Hematopoietic multipotent progenitor cell treated with erythropoietin and hydrocortisone succinate and interleukin-3 and kit ligand, for 6 days (in vitro differentiated cells): ENCODE measurements around the gene KAT6B.
"Not testable (repeated sequence)": the region's sequence is repeated elsewhere in the genome, so short reads cannot be mapped to it uniquely, and the experiment has no call there.

ENCODE experiments used
- DNase-seq: peaks from one replicate; pipeline ENCODE4 v3.0.0-alpha.2; 2015

KAT6B gene

DNA sequence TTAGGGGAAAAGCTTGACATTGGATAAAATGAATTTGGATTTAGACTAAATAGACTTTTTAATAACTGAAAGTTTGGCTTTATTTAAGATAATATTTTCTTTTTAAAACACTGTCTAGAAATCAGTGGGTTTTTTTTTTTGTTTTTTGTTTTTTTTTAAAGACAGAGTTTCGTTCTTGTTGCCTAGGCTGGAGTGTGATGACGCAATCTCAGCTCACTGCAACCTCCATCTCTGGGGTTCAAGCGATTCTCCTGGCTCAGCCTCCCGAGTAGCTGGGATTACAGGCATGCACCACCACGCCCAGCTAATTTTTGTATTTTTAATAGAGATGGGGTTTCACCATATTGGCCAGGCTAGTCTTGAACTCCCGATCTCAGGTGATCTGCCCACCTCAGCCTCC, 66.9 kb downstream of the KAT6B start:
- DNase-seq: not testable (repeated sequence)

GRCh38 chr10:74896788-74897527, 70.6 kb downstream of the KAT6B start:
- no peak for DNase-seq

GRCh38 chr10:74898201-74898976, 72.0 kb downstream of the KAT6B start:
- DNase-seq: no peak

DNA sequence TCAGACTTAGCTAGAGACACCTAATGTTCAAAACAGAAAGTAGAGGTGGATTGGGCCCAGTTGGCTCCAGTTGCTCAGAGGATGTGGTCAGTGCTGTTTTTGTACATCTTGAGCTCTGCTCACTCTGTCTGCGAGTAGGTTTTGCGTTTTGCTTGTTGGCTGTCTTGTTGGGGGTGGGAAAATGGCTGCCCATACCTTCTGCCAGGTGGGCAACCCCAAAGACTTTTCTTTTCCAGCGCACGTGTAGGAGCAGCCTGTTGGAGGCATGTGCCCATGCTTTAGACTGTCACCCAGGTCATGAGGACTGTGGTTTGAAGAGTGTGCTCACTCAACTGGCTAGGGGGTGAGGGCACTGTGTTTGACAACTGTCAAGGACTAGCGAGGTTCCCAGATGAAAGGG, 73.9 kb downstream of the KAT6B start:
- DNase-seq: no peak

DNA sequence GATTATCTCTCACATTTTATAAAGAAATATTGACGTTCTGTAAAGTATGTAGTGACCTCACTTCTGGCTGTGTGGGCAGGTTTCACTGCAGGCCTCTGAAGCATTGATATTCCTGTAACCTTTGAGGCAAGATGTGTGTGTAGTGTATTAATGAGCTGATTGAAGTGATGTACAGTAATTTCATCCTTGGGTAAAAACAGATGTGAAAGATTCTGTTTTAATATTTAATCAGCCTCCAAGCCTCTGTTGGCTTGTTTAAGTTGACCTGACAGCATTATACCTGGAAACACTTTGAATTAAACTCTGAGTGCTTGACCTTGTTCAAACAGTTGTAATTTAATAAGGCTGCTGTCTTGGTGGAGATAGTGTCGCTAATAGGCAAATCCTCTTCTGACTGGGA, 74.9 kb downstream of the KAT6B start:
- DNase-seq: no peak

DNA sequence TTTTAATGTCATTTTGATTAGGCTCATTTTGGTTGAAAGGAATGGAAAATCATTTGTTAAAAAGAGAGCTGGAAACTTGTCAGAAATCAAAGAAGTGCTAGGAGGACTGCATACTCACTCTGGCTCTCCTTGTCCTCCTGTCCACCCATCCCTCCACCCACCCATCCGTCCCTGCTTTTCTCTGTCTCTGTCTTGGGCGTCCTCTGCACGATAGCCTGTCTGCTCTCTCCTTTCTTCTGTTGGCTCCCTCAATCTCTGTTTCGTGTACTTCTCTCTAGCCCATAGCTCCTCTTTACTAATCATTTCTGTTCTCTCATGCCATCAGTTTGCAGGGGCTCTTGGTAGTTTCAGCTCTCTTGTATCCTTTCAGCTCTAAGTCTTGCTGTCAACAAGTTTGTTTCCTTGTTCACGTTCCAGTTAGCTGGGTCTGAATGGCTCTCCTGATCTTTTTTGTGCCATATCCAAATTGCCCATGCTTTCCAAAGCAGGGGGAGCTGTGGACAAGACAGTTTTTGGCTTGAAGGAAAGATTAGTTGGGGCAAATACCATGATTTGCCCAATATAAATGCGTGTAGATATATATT, 75.6 kb downstream of the KAT6B start:
- no peak for DNase-seq

DNA sequence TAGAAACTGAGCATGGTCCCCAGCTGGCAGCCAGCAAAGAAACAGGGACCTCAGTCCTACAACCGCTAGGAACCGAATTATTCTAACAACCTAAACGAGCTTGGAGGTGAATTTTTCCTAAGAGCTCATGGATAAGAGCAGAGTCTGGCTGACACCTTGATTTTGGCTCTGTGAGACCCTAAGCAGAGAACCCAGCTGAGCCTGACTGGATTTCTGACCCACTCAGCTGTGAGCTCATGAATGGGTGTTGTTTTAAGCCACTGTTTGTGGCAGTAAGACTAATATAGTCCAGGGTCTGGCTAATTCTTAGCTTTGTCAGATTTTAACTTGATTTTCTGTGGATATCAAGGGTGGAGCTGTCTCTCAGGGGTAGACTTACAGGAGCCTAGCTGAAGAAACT, 77.1 kb downstream of the KAT6B start:
- no peak for DNase-seq

DNA sequence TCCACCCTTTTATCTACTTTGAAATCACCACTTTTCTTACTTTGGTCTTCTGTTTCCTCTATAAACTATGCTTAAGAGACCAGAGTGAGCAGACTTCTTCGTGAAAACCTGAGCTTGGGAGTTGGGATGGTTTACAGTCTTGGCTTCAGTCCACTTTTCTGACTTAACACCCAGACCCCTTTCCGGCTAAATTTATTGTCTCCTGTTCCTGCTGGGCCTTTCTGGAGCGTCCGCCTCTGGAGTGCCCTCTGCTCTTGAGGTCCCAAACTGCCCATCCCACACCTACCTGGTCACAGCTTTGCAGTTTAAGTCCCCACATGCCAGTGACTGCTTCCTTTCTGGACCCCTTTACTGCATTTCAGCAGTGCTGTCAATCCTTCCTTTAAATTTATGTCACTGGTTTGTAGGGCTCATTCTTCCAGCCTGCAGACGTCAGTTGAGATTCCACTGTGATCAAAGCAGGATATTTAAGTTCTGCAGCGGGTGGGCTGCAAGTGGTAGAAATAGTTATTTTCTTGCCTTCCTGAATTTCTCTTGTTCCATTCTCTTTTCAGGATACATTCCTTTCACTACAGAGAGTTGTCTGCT, 80.3 kb downstream of the KAT6B start:
- DNase-seq: no peak

DNA sequence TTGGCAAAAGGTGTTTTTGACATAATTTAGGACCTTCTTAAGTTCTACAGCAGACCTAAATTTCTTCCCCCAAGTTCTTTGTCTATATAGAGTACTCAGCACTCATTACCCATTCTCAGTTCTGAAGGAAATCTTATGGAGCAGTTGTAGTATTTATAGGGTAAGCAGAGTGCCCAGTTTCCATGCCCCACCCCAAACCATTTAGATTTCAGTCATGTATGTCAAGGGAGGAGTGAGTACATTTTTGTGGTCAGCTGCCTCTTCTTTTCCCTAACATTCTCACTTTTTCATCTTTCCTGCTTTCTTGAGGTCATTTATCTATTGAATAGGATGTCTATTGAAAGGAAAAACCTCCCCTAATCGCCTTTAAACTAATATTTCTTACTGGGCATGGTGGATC, 83.3 kb downstream of the KAT6B start:
- DNase-seq: peak; percentile 20

- peak; percentile 58 for DNase-seq
These were observed 84.0 kb downstream of the KAT6B start for GRCh38 chr10:74910241-74910975.

- no peak for DNase-seq
These were observed 84.6 kb downstream of the KAT6B start for GRCh38 chr10:74910976-74911350.

- no peak for DNase-seq
These were observed 85.8 kb downstream of the KAT6B start for GRCh38 chr10:74912182-74912581.

- DNase-seq: no peak
These were observed 86.3 kb downstream of the KAT6B start for GRCh38 chr10:74912682-74913081.

- peak; percentile 77 for DNase-seq
These were observed 87.1 kb downstream of the KAT6B start for GRCh38 chr10:74913377-74913979.

DNA sequence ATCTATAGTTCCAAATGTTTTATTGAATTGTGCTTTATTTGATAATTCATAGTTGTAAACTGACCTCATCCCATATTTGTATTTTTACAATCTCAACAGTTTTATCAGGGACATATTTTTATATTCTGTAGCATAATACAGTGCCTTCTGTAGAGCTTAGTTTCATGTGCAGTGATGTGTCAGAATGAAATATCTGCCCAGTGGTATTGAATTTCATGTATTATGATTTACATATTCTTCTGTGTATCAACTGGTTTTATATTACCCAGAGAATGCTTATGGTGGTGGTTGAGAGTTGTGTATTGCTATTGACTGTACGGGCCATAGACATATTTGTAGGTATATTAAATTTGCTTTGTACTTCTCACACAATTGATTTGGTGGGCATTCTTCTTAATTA, 89.9 kb downstream of the KAT6B start:
- no peak for DNase-seq

GRCh38 chr10:74917481-74918077, 91.2 kb downstream of the KAT6B start:
- DNase-seq: peak; percentile 23

DNA sequence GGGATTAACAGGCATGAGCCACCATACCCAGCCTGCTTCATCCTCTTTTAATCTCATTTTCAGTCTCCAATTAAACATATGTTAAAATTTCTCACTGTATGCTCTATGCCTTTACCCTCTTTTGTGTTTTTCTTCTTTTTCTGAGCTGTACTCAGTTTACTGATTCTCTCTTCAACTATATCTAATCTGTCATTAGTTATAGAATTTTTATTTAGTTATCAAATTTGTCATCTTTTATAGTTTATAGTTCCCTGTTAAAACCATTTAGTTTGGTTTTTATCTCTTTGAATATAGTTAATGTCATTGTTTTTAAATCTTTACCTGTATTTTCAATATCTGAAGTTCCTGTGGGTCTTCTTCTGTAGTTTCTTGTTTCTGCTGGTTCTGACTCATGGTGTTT, 93.3 kb downstream of the KAT6B start:
- DNase-seq: no peak

GRCh38 chr10:74921070-74921469, 94.7 kb downstream of the KAT6B start:
- not testable (repeated sequence) for DNase-seq

DNA sequence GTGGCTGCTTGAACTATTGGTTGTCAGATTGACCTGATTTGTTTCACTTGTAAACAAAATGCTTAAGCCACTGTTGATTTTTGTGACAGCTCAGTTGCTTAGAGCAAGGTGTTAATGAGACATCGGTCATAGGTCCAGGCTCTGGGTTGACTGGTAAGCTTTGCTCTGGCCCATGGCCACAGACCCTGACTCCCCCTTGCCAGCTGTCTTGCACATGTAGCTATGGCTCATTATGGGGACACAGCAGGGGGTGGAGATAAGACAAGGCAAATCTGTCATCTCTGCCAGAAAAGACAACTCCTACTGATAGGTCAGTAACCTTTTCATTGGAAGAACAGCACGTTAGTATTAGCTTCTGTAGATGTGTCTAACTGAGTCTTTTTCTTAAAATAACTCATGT, 95.3 kb downstream of the KAT6B start:
- DNase-seq: peak; percentile 48

DNA sequence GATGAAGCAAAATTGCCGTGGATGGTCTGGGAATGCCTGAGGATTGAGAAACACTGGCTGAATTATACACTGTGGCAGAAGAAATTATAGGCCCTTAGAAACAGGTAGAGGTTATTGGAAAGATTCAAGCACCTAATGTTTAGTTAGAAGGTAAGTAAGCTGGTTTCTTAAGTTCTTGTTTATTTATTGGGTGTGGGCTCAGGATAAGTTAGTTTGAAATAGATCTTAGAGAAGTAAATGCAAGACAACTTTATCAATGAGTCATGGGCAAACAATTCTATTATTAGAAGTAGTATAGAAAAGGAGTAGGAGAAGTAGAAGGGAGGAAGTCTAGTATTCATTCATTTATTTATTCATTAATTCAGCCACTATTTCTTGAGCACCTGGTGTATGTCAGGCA, 96.5 kb downstream of the KAT6B start:
- no peak for DNase-seq

DNA sequence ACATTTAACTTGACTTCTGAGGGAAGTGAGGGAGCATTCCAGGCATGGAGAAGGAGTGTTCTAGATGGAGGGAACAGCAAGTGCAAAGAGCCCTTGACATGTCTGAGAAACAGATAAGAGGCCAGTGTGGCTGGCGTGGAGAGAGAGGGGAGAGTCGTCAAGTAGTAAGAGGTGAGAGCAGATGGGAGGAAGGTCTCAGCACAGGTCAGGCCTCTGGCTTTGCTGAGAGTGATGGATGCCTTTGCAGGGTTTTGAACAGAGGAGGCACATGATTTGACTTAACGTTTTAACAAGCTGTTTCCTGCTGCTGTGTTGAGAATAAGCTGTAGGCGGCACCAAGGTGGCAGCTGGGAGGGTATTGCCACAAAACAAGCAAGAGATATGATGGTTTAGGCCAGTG, 97.2 kb downstream of the KAT6B start:
- DNase-seq: peak; percentile 27
